ENCODE results near the gene APOBEC3H.
"Not testable (repeated sequence)": the region's sequence is repeated elsewhere in the genome, so short reads cannot be mapped to it uniquely, and the experiment has no call there.

GRCh38 chr22:39077912-39078311 is 19.1 kb upstream of the APOBEC3H start:
- TF ChIP-seq CTCF, POLR2A, EP300 (IDR thresholded peaks at IDR 0.05): not testable (repeated sequence)
